WTC11 (cell line): ENCODE measurements around the gene TMEM238. TPM values are rescaled to one million over a fixed set of nuclear protein-coding genes. Genes with fewer than 3 reads are reported as not detected.

ENCODE experiments used
- ATAC-seq: fragments of 200-7000 bp; cut with Tn5 transposase; 2 replicates; pipeline ENCODE4 v1.10.0; 2021; ENCODE audit warnings: mild to moderate bottlenecking, moderate library complexity
- CTCF ChIA-PET: fragments of 300-600 bp; sonication (Branson Sonifier 250); formaldehyde crosslinking; loops from one replicate; lab custom pipeline; 2021; ENCODE audit warnings: antibody characterized with exemption; lab: Charles Lee
- POLR2A ChIA-PET: fragments of 350-600 bp; sonication (Branson Sonifier 250); formaldehyde crosslinking; loops from one replicate; lab custom pipeline; 2021; ENCODE audit warnings: antibody characterized with exemption; lab: Charles Lee
- DNase-seq: peaks from one replicate; pipeline ENCODE4 v3.0.0; 2021; ENCODE audit warnings: low spot score
- H3K27ac Mint-ChIP-seq: 2 replicates; pipeline ENCODE4 v1.8.0; 2021; ENCODE audit warnings: mixed read lengths
- H3K27me3 Mint-ChIP-seq: 2 replicates; pipeline ENCODE4 v1.8.0; 2021; ENCODE audit warnings: low read depth, mild to moderate bottlenecking, moderate library complexity, mixed read lengths
- H3K36me3 Mint-ChIP-seq: 2 replicates; pipeline ENCODE4 v1.8.0; 2021; ENCODE audit warnings: mixed read lengths
- H3K4me1 Mint-ChIP-seq: 2 replicates; pipeline ENCODE4 v1.8.0; 2022; ENCODE audit warnings: mixed read lengths
- H3K4me3 Mint-ChIP-seq: 2 replicates; pipeline ENCODE4 v1.8.0; 2021; ENCODE audit warnings: mild to moderate bottlenecking, moderate library complexity, mixed read lengths
- H3K9me3 Mint-ChIP-seq: 2 replicates; pipeline ENCODE4 v1.8.0; 2021; ENCODE audit warnings: mixed read lengths
- IRF2 ChIP-seq: sonication (generic); formaldehyde crosslinking; IDR thresholded peaks from 2 replicates; pipeline ENCODE4 v1.8.0; 2022; ENCODE audit warnings: low read depth, missing genetic modification reagents, borderline replicate concordance
- PRRX2 ChIP-seq: fragments of 250-450 bp; sonication (Bioruptor Pico); IDR thresholded peaks from 2 replicates; pipeline ENCODE4 v1.8.0; 2021; ENCODE audit warnings: mild to moderate bottlenecking
- SMAD3 ChIP-seq: sonication (generic); formaldehyde crosslinking; IDR thresholded peaks from 2 replicates; pipeline ENCODE4 v1.8.0; 2022; ENCODE audit warnings: missing genetic modification reagents, mild to moderate bottlenecking, borderline replicate concordance
- SMAD4 ChIP-seq: sonication (generic); formaldehyde crosslinking; IDR thresholded peaks from 2 replicates; pipeline ENCODE4 v1.8.0; 2022; ENCODE audit warnings: mild to moderate bottlenecking, missing genetic modification reagents
- SOX15 ChIP-seq: fragments of 250-450 bp; sonication (Bioruptor Pico); IDR thresholded peaks from 2 replicates; pipeline ENCODE4 v1.9.0; 2021; ENCODE audit warnings: mild to moderate bottlenecking
- ZNF423 ChIP-seq: fragments of 250-450 bp; sonication (Bioruptor Pico); IDR thresholded peaks from 2 replicates; pipeline ENCODE4 v2.1.2; 2022; ENCODE audit warnings: mild to moderate bottlenecking, moderate library complexity
- ZNF671 ChIP-seq: fragments of 250-450 bp; sonication (Bioruptor Pico); IDR thresholded peaks from 2 replicates; pipeline ENCODE4 v1.8.0; 2021; ENCODE audit warnings: mild to moderate bottlenecking
- total RNA-seq: library from RNA; stranded (reverse); gene quantifications from 3 replicates; pipeline ENCODE4 v1.2.3, GENCODE V29; 2021
- TF ChIP-seq, protein P1 (sequence below): sonication (generic); formaldehyde crosslinking; IDR thresholded peaks from 2 replicates; pipeline ENCODE4 v1.8.0; 2022; ENCODE audit warnings: mild to moderate bottlenecking, missing genetic modification reagents
- TF ChIP-seq, protein P2 (sequence below): sonication (generic); formaldehyde crosslinking; IDR thresholded peaks from 2 replicates; pipeline ENCODE4 v1.8.1; 2023; ENCODE audit warnings: mild to moderate bottlenecking, missing genetic modification reagents
- TF ChIP-seq, protein P3 (sequence below): fragments of 250-450 bp; sonication (Bioruptor Pico); conservative IDR thresholded peaks from 2 replicates; pipeline ENCODE4 v1.9.0; 2021; ENCODE audit warnings: mild to moderate bottlenecking
- TF ChIP-seq, protein P4 (sequence below): sonication (generic); formaldehyde crosslinking; IDR thresholded peaks from 2 replicates; pipeline ENCODE4 v1.8.0; 2023; ENCODE audit warnings: missing genetic modification reagents, mild to moderate bottlenecking, borderline replicate concordance
- TF ChIP-seq, protein P5 (sequence below): sonication (generic); formaldehyde crosslinking; IDR thresholded peaks from 2 replicates; pipeline ENCODE4 v1.8.0; 2022; ENCODE audit warnings: mild to moderate bottlenecking, missing genetic modification reagents
- TF ChIP-seq, protein P6 (sequence below): sonication (generic); formaldehyde crosslinking; IDR thresholded peaks from 2 replicates; pipeline ENCODE4 v1.8.0; 2022; ENCODE audit warnings: missing genetic modification reagents

Gene TMEM238
- total RNA-seq, 1 experiment from 2014 or later, result 8.3 TPM

DNA sequence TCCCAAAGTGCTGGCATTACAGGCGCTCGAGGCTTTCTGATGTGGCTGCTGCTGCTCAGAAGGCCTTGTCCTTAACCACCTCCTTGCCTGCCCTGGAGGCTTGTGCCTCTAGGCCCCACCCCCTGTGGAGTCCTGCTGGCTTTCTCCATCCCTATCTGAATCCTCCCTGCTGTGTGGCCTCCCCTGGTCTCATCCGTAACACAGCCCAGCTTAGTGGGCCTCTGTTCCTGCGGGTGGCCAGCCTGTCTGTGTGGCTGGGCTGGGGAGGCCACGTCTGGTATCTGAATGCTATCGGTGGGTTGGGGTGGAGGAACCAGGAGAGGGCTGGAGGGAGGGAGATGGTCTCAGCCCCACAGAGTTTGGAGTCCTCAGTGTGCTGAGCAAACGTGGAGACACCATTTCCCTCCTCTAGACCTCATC, 6.4 kb upstream of the TMEM238 start:
- H3K4me3 Mint-ChIP-seq, result no peak overlapping the region
- ATAC-seq (no peak), DNase-seq (no peak)
- H3K27me3 Mint-ChIP-seq, result no peaks in the 10 kb centered on the region
- POLR2A ChIA-PET, result interaction anchor here (1.3 to 2.3 kb wide), 2 partner anchors 10 to 17 kb away, joined by 5 to 6 read pairs; partner anchors contain the start of gene UBE2S
- peaks cover 41% of the 10 kb centered on the region for H3K36me3 Mint-ChIP-seq
- H3K9me3 Mint-ChIP-seq, result no peaks in the 10 kb centered on the region
- peak overlapping the region; percentile 82 for H3K27ac Mint-ChIP-seq
- peaks cover 64% of the 10 kb centered on the region for H3K4me1 Mint-ChIP-seq
- TF ChIP-seq, protein P1, sequence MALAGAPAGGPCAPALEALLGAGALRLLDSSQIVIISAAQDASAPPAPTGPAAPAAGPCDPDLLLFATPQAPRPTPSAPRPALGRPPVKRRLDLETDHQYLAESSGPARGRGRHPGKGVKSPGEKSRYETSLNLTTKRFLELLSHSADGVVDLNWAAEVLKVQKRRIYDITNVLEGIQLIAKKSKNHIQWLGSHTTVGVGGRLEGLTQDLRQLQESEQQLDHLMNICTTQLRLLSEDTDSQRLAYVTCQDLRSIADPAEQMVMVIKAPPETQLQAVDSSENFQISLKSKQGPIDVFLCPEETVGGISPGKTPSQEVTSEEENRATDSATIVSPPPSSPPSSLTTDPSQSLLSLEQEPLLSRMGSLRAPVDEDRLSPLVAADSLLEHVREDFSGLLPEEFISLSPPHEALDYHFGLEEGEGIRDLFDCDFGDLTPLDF (CRISPR knock-in tag), result no peak
- peak; percentile 91 for TF ChIP-seq ZNF423 (CRISPR knock-in tag)
- 0 out of 2 replicates have a peak, but pooled peaks have one; percentile 32 for TF ChIP-seq ZNF671 (CRISPR knock-in tag)
- TF ChIP-seq, protein P2, sequence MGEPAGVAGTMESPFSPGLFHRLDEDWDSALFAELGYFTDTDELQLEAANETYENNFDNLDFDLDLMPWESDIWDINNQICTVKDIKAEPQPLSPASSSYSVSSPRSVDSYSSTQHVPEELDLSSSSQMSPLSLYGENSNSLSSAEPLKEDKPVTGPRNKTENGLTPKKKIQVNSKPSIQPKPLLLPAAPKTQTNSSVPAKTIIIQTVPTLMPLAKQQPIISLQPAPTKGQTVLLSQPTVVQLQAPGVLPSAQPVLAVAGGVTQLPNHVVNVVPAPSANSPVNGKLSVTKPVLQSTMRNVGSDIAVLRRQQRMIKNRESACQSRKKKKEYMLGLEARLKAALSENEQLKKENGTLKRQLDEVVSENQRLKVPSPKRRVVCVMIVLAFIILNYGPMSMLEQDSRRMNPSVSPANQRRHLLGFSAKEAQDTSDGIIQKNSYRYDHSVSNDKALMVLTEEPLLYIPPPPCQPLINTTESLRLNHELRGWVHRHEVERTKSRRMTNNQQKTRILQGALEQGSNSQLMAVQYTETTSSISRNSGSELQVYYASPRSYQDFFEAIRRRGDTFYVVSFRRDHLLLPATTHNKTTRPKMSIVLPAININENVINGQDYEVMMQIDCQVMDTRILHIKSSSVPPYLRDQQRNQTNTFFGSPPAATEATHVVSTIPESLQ (CRISPR knock-in tag), result no peak
- TF ChIP-seq PRRX2 (CRISPR knock-in tag), result peak; percentile 77; the same call in 1 of the 2 replicates
- TF ChIP-seq, protein P3, sequence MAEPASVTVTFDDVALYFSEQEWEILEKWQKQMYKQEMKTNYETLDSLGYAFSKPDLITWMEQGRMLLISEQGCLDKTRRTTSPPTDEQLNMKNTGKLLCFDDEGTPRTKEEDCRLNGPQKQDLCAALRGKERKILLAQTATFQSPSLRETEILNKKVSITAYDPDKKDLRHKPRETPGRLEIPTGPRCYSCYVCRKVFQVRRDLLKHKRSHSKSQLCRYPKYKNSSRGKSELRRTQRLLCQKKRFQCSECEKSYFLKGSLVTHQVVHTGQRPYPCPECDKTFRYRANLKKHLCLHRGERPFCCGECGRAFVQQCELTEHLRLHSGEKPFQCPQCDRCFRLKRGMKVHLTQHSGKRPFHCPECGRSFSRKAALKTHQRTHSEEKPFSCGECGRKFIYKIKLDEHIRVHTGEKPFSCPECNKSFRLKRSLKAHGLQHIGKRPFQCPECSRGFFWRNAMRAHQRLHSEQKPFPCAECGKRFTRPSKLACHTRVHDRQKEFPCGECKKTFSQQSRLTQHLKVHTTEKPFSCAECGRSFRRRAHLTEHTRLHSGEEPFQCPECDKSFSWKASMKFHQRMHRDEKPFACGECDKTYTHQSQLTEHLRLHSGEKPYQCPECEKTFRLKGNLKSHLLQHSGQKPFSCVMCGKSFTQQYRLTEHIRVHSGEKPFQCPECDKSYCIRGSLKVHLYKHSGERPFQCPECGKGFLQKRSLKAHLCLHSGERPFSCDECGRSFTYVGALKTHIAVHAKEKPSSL (CRISPR knock-in tag), result no peak
- CTCF ChIA-PET, result interaction anchor here (0.6 to 2.1 kb wide), 7 partner anchors 9 to 244 kb away, joined by 3 to 8 read pairs (median 4); partner anchors contain the start of gene ZNF784

DNA sequence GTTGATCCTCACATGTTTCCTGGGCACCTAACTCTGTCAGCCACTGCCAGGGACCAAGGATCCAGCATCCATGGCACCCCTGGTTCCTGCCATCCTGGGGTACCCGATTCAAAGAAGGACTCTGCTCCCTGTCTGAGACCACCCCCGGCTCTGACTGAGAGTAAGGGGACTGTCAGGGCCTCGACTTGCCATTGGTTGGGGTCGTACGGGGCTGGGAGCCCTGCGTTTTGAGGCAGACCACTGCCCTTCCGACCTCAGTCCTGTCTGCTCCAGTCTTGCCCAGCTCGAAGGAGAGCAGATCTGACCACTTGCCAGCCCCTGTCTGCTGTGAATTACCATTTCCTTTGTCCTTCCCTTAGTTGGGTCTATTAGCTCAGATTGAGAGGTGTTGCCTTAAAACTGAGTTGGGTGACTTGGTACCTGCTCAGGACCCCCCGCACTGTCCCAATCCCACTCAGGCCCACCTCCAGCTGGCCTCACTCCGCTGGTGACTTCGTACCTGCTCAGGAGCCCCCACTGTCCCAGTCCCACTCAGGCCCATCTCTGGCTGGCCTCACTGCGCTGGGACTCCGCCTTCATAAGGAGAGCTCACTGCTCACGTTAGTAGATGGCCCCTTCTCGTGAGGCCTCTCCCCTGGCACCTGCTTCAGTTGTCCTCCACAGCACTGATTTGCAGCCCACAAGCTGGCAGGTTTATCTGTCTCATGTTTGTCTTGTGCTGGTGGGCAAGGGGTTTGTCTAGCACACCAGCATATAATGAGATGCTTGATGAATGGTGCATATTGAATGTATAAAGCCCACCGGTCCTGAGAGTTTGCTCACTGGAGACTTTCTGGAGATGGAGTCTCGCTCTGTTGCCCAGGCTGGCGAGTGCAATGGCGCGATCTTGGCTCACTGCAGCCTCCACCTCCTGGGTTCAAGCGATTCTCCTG, 5.6 kb upstream of the TMEM238 start:
- no peaks in the 10 kb centered on the region for H3K9me3 Mint-ChIP-seq
- peak overlapping the region; percentile 51 for H3K27ac Mint-ChIP-seq
- ChIA-PET POLR2A (interaction anchor here (1.1 to 2.3 kb wide), 3 partner anchors 11 to 50 kb away, joined by 4 to 6 read pairs (median 5); partner anchors contain the start of genes KMT5C and UBE2S), CTCF (interaction anchor here (0.9 to 2.1 kb wide), 4 partner anchors 10 to 63 kb away, joined by 3 to 8 read pairs (median 6); no protein-coding TSS in a partner anchor)
- ATAC-seq, result no peak
- peak overlapping the region; percentile 13 for H3K4me3 Mint-ChIP-seq
- no peak for DNase-seq
- H3K36me3 Mint-ChIP-seq, result peaks cover 41% of the 10 kb centered on the region
- H3K4me1 Mint-ChIP-seq, result peaks cover 67% of the 10 kb centered on the region
- H3K27me3 Mint-ChIP-seq, result no peaks in the 10 kb centered on the region
- TF ChIP-seq SOX15 (CRISPR knock-in tag), result no peak
- TF ChIP-seq IRF2 (CRISPR knock-in tag), result no peak
- TF ChIP-seq, protein P1 (CRISPR knock-in tag), result no peak
- TF ChIP-seq SMAD3 (CRISPR knock-in tag), result no peak
- TF ChIP-seq, protein P4, sequence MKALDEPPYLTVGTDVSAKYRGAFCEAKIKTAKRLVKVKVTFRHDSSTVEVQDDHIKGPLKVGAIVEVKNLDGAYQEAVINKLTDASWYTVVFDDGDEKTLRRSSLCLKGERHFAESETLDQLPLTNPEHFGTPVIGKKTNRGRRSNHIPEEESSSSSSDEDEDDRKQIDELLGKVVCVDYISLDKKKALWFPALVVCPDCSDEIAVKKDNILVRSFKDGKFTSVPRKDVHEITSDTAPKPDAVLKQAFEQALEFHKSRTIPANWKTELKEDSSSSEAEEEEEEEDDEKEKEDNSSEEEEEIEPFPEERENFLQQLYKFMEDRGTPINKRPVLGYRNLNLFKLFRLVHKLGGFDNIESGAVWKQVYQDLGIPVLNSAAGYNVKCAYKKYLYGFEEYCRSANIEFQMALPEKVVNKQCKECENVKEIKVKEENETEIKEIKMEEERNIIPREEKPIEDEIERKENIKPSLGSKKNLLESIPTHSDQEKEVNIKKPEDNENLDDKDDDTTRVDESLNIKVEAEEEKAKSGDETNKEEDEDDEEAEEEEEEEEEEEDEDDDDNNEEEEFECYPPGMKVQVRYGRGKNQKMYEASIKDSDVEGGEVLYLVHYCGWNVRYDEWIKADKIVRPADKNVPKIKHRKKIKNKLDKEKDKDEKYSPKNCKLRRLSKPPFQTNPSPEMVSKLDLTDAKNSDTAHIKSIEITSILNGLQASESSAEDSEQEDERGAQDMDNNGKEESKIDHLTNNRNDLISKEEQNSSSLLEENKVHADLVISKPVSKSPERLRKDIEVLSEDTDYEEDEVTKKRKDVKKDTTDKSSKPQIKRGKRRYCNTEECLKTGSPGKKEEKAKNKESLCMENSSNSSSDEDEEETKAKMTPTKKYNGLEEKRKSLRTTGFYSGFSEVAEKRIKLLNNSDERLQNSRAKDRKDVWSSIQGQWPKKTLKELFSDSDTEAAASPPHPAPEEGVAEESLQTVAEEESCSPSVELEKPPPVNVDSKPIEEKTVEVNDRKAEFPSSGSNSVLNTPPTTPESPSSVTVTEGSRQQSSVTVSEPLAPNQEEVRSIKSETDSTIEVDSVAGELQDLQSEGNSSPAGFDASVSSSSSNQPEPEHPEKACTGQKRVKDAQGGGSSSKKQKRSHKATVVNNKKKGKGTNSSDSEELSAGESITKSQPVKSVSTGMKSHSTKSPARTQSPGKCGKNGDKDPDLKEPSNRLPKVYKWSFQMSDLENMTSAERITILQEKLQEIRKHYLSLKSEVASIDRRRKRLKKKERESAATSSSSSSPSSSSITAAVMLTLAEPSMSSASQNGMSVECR (CRISPR knock-in tag), result peak; percentile 35; the same call in 1 of the 2 replicates
- TF ChIP-seq, protein P5, sequence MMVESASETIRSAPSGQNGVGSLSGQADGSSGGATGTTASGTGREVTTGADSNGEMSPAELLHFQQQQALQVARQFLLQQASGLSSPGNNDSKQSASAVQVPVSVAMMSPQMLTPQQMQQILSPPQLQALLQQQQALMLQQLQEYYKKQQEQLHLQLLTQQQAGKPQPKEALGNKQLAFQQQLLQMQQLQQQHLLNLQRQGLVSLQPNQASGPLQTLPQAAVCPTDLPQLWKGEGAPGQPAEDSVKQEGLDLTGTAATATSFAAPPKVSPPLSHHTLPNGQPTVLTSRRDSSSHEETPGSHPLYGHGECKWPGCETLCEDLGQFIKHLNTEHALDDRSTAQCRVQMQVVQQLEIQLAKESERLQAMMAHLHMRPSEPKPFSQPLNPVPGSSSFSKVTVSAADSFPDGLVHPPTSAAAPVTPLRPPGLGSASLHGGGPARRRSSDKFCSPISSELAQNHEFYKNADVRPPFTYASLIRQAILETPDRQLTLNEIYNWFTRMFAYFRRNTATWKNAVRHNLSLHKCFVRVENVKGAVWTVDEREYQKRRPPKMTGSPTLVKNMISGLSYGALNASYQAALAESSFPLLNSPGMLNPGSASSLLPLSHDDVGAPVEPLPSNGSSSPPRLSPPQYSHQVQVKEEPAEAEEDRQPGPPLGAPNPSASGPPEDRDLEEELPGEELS, result no peak
- no peak for TF ChIP-seq SMAD4 (CRISPR knock-in tag)
- TF ChIP-seq, protein P6, sequence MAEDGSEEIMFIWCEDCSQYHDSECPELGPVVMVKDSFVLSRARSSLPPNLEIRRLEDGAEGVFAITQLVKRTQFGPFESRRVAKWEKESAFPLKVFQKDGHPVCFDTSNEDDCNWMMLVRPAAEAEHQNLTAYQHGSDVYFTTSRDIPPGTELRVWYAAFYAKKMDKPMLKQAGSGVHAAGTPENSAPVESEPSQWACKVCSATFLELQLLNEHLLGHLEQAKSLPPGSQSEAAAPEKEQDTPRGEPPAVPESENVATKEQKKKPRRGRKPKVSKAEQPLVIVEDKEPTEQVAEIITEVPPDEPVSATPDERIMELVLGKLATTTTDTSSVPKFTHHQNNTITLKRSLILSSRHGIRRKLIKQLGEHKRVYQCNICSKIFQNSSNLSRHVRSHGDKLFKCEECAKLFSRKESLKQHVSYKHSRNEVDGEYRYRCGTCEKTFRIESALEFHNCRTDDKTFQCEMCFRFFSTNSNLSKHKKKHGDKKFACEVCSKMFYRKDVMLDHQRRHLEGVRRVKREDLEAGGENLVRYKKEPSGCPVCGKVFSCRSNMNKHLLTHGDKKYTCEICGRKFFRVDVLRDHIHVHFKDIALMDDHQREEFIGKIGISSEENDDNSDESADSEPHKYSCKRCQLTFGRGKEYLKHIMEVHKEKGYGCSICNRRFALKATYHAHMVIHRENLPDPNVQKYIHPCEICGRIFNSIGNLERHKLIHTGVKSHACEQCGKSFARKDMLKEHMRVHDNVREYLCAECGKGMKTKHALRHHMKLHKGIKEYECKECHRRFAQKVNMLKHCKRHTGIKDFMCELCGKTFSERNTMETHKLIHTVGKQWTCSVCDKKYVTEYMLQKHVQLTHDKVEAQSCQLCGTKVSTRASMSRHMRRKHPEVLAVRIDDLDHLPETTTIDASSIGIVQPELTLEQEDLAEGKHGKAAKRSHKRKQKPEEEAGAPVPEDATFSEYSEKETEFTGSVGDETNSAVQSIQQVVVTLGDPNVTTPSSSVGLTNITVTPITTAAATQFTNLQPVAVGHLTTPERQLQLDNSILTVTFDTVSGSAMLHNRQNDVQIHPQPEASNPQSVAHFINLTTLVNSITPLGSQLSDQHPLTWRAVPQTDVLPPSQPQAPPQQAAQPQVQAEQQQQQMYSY (CRISPR knock-in tag), result 0 out of 2 replicates have a peak, but pooled peaks have one; percentile 10
